H1 (cell line): ENCODE data around the gene CXCR4. TPM values are rescaled to one million over a fixed set of nuclear protein-coding genes. Genes with fewer than 3 reads are reported as not detected.

Experiments used
- CHD2 ChIP-seq: IDR thresholded peaks from 2 replicates; pipeline ENCODE4 v1.6.1; 2012; ENCODE audit warnings: low read length, improper control_type of control experiment
- SIRT6 ChIP-seq: IDR thresholded peaks from one replicate; pipeline ENCODE4 v1.7.1; 2012; ENCODE audit warnings: low read length, inconsistent platforms
- SP1 ChIP-seq: IDR thresholded peaks from 2 replicates; pipeline ENCODE4 v1.6.1; 2011; ENCODE audit warnings: low read depth, low read length
- polyA plus RNA-seq, 7 experiments: library from polyadenylated mRNA; depleted of rRNA in 3 of 7; stranded (reverse) in 5 of 7; unstranded in 2 of 7; fragments of >200 nt in 5 of 7; fragments of 200-250 nt in 2 of 7; gene quantifications; 1 replicate in 5 of 7; 2 replicates in 1 of 7; 4 replicates in 1 of 7; pipeline versions ENCODE4 v1.2.1 to v1.2.3, GENCODE V29; 2011 to 2013; ENCODE audit warnings: missing spikeins in 2 of 7, mixed read lengths in 2 of 7
- total RNA-seq: library from RNA; stranded (reverse); fragmentation: NEBNext Ultra II Directional; extraction: Animal tissue kit (Norgen Biotek cat#: 25700); gene quantifications from 2 replicates; pipeline ENCODE4 v1.2.1, GENCODE V29; 2021

CXCR4 gene
- total and polyA plus RNA-seq, 2 of the 8 experiments (the other 6 are each of a cell fraction or from before 2014, with no cell fraction given) = 1.8 to 2.8 TPM

DNA sequence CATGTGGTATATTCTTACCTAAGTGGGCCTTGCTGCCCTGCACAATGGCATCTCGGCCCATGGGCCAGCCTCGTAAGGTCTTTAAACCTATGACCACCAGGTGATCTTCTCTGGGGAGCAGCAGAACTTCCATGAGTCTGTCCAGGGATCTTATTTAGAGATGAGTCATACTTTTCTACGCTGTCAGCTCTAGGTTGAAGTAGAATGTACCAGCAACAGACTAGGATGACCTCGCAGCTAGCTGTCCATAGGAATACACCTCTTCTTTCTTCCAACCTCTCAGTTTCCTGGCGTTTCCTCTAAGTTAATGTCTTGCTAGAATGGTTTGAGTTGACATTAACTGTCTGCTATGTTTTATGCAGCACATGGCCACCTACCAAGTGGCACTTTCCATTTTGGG, 15.6 kb upstream of the CXCR4 start (continued):
- TF ChIP-seq SP1 (no peak), SIRT6 (no peak), CHD2 (no peak)
